Measurements from ENCODE around the gene INSYN1. TPM values are rescaled to one million over a fixed set of nuclear protein-coding genes. Genes with fewer than 3 reads are reported as not detected.

INSYN1 gene
- total RNA-seq, 3 donors from 2014 or later = 1.9 to 8.3 (median 2.0) TPM

DNA sequence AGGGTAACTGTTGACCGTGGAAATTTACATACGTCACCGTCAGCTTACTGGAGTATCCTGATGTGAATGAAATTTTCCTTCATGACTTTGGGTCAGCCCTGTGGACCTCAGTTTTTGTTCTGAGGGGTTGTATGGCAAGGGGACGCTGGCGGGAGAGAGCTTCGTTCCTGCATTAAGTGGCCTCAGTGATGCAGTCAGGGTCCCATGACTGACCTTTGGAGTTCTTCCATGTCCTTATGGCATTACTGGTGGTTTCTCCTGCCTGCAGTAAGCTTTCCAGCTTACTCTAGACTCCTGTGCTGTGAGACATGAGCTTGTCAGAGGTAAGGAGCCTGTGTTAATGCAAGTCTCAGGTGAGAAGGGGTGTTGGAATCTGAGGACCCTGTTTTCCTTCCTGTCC is 67.2 kb downstream of the INSYN1 start:
- peaks cover 0 to 10% of the 10 kb centered on the region in 2 donors for H3K4me1 ChIP-seq
- intact Hi-C loops (cut with DNase I; ENCODE audit: low total_unique reads) = no loop called here
- no peaks in the 10 kb centered on the region for H3K27me3 ChIP-seq
- no peak for DNase-seq (ENCODE audit: low spot score in 2 of 2)
- H3K27ac ChIP-seq = peak overlapping the region; percentile 83 to 87
- TF ChIP-seq POLR2AphosphoS5 (IDR thresholded peaks at IDR 0.05) (no peak), POLR2A (IDR thresholded peaks at IDR 0.05) (no peak), CTCF (IDR thresholded peaks at IDR 0.05) (no peak)
- peak overlapping the region; percentile 80 to 90 (median 83) for H3K4me3 ChIP-seq
- H3K9me3 ChIP-seq = no peaks in the 10 kb centered on the region
- H3K36me3 ChIP-seq = no peaks in the 10 kb centered on the region

Other genes starting within 250 kb of the INSYN1 start
- gene NPTN, start 120.0 kb downstream of the INSYN1 start, total RNA-seq = 100 to 1,000 TPM in 2 of 3 donors, 10 to 100 TPM in 1; 82.1 to 107 (median 104) TPM
- gene CD276, start 69.0 kb downstream of the INSYN1 start, total RNA-seq = 100 to 1,000 TPM in 1 of 3 donors, 10 to 100 TPM in 2; 20.9 to 119 (median 73.7) TPM
- not detected for gene TBC1D21, start 120.2 kb upstream of the INSYN1 start, total RNA-seq
- gene LOXL1, start 173.1 kb upstream of the INSYN1 start, total RNA-seq = 10 to 100 TPM in 2 of 3 donors, 1 to 10 TPM in 1; 5.6 to 11.3 (median 10.8) TPM
- 10 to 100 TPM in 1 of 3 donors, 1 to 10 TPM in 2; 8.5 to 10.7 (median 9.7) TPM for gene STOML1, start 238.9 kb upstream of the INSYN1 start, total RNA-seq
- 100 to 1,000 TPM in 1 of 3 donors, 10 to 100 TPM in 2; 37.8 to 103 (median 49.8) TPM for gene PML, start 241.4 kb upstream of the INSYN1 start, total RNA-seq